Hypothalamus (tissue), 51 donors: ENCODE results near the gene FGGY.
"Not testable (repeated sequence)": the region's sequence is repeated elsewhere in the genome, so short reads cannot be mapped to it uniquely, and the experiment has no call there.

Experiments used
- DNase-seq, 51 donors: peaks; one replicate each; lab custom pipeline; 2025; lab: John Stamatoyannopoulos, UW

The FGGY gene

DNA sequence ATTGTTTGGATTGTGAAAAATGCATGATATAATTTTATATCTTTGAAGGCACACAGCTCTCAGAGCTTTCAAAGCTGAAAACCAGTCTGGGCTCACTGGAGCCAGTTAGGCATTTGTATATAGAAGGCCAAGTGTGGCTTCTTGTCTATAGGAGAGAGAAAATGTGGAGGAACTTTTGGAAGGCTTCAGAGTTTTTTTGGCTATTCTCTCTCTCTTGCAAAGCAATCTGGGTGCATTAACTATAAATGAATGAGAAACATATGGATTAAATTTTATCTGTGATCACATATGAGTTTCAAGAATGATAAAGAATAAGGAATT is 301.2 kb downstream of the FGGY start:
- DNase-seq = no peak

GRCh38 chr1:59601041-59601441 is 304.1 kb downstream of the FGGY start:
- DNase-seq = peak in 20 of 51 donors; percentile 1 to 43 (median 4)

DNA sequence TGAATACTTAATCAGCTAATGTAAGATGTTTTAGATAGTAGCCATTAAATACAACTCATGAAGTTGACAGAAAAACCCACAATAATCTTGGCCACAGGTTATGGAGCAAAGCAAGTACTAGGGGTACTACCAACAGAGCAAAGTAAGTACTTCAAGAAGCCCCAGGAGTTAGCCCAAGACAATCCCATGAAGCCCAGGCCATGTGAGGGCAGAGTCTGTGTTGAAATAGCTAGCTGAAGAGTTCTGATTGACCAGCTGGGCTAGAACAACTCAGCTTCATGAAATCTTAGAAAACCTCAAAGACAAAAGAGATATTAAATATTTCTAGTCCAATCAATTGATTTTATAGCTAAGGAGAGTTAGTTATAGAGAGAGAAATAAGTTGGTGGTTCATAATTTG is 304.9 kb downstream of the FGGY start:
- no peak for DNase-seq

DNA sequence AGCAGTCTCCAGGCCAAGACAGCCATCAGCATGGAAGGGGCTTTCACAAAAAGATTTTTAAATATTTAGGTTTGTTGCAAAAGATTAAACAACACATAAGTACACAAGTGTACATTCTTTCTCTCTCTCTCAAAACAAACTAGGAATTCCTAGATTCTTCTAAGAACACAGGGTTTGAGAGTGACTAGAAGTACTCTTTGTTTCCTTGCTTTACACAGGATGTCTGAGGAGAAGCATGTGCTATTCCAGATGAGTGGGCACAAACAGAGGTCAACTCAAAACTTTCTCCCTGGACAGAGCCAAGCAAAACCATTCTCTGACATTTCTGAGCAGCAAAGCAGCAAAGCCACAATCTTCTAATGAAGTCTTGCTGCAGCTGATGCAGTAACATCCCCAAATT is 307.3 kb downstream of the FGGY start:
- peak in 3 of 51 donors; percentile 4 to 7 (median 5) for DNase-seq

GRCh38 chr1:59605184-59605583 is 308.3 kb downstream of the FGGY start:
- DNase-seq = no peak

- DNase-seq = no peak
Observed at GRCh38 chr1:59605761-59606160, 308.9 kb downstream of the FGGY start.

DNA sequence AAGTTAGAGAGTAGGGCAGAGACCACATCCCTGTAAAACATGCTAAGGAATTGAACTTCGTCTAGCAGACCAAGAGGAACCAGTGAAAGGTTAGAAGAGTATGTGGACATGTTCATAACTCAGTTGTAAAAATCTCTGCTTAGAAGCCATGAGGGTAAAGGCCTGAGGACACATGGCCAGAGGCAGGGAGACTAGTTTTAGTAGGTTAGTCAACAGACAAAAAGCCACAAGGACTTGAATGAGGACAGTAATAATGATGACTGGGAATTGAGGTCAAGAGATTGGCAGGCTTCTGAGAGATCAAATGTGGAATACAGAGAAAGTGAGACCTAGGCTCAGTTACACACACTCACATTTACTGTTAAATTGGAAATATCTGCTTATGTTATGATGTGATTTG is 312.4 kb downstream of the FGGY start:
- no peak for DNase-seq

DNA sequence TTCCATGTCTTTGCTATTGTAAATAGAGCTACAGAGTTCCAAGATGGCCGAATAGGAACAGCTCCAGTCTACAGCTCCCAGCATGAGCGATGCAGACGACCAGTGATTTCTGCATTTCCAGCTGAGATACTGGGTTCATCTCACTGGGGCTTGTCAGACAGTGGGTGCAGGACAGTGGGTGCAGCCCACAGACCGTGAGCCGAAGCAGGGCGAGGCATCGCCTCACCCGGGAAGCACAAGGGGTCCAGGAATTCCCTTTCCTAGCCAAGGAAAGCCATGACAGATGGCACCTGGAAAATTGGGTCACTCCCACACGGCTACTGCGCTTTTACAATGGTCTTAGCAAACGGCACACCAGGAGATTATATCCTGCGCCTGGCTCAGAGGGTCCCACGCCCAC is 313.6 kb downstream of the FGGY start:
- DNase-seq = not testable (repeated sequence)

GRCh38 chr1:59617434-59617833 is 320.5 kb downstream of the FGGY start:
- DNase-seq = no peak

- DNase-seq = no peak
Observed at GRCh38 chr1:59619557-59619956, 322.7 kb downstream of the FGGY start.

GRCh38 chr1:59625384-59625783 is 328.5 kb downstream of the FGGY start:
- DNase-seq = no peak

DNA sequence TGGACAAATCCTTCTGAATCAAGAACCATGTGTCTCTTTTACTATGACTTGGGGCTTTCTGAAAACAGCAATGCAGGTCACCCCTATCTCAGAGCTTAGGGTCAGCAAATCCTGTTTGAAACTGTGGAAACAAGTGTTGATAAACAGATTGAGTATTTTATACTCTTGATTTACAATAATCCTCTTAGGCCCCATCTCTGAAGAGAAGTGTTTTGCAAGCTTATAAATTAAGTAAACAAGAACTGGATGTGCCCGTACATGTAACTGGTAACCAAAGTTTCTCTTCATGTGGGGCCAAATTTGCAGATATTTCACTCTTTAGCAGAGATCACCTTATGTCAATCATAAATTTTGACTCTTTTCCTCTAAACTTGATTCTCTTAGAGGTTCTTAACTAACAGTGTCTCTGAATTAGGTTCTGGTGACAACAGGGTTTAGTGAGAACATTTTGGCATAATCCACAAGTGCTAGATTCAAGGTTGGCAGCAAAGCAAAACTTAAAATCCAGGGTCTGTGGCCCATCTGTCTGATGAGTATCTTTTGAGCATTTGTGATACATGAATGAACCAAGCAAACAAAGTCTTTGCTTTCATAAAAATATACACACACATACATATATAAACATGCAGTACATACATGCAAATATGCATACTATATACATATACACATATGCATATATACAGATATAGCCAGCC is 334.8 kb downstream of the FGGY start:
- no peak for DNase-seq

DNA sequence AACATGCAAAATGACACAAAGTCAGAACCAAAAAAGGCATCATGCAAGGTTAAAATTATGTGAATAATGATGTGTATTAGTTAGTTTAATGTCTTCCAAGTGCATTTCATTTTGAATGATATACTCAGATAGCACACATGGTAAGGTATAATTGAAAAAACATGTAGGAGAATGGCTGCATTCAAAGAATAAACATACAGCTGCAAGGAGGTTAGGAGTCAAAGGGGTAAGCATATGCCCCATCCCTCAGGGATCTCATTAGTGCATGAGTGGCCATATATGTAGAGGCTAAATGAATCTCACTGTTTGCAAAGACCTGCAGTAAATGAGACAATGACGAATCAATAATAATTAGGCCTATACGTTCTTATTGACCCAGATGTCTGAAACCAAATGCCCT is 338.2 kb downstream of the FGGY start:
- DNase-seq = no peak

GRCh38 chr1:59638231-59638711 is 341.4 kb downstream of the FGGY start:
- DNase-seq = peak in 2 of 51 donors; percentile 6 to 20

DNA sequence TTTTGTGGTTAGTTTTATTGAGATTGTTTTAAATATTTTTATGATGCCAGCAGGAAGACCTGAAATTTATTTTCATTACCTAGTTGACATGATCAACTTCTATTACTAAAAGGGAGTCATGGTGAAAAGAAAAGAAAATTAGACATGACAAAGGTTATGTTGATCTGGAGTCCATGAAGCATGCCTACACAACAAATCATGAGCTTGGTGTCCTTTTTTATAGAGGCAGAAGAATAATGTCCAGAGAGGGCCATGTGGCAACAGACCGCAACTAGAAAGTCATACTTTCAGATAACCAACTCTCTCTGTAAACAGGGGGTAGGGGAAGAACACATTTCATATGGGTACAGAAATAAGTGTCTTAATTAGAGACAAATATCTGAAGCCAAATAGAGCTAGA is 342.4 kb downstream of the FGGY start:
- DNase-seq = no peak

DNA sequence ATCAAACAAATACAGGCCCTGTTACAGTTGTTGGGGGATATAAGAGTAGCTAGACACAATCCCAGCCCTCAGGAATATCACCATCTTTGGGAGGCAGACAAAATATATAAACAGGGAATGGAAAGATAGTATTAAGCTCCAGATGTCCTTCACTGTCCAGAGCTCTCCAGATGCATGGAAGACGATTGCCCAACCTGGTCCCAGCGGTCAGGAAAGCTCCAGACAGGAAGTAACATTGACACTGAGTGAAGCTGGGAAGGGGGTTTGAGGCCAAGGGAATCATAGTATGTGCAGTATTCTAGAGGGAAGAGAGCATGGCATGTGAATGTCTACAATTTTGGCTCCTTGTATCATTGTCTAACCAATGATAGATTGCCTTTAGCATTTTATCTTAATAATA is 344.0 kb downstream of the FGGY start:
- DNase-seq = no peak

DNA sequence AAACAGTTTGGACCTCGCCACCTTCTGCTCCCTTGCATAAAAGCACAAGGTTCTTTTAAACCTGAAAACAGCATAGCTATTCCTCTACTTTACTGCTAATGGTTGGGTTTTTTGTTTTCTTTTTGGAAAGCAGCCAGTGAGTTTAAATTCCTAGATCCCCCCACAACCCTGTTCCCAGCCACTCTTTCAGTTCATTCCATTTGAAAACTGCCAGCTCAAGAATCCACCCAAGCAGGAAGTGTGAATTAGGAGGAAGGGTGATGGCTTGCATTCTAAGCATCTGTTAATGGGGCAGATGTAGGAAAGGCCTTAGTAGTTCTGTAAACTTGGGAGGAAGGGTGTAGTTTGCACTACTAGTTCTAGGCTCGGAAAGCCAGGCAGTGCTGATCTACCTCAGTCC is 344.9 kb downstream of the FGGY start:
- no peak for DNase-seq

GRCh38 chr1:59643526-59643925 is 346.6 kb downstream of the FGGY start:
- DNase-seq = no peak

DNA sequence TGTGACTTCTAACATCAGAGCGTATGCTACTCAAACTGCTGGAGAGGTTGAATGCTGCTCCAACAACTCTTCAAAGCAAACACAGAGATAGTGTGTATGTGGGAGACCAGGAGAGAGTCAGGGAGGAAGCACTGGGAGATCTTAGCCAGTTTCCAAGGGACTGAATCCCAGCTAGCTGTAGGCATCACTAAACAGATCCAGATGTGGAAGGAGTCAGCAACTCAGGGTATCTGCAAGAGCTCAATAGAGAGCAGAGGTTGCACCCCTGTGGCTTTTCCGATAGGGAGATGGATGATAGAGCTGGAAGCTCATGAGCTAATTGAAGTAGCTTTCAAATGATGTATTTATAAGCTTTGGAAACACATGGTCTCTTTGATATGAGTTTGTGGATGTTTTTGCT is 349.0 kb downstream of the FGGY start:
- no peak for DNase-seq

GRCh38 chr1:59653142-59653958 is 356.5 kb downstream of the FGGY start:
- not testable (repeated sequence) for DNase-seq

DNA sequence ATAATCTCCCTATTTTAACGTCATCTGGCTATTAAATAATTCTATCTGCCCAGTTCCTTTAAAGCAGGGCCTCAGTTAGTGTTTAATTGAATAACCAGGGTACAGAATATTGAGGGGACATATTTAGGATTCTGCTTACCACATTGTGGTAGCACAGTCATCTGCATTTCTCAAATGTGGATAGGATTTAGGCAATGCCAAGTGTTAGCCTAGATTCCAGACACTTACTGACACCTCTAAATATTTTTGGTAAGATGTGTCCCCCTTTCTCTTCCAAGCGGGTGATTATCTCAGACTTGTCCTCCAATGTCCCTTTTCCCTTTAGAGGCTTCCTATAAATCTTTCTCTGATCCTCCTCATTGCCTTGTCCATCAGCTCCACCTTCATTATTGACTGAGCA is 357.1 kb downstream of the FGGY start:
- no peak for DNase-seq

DNA sequence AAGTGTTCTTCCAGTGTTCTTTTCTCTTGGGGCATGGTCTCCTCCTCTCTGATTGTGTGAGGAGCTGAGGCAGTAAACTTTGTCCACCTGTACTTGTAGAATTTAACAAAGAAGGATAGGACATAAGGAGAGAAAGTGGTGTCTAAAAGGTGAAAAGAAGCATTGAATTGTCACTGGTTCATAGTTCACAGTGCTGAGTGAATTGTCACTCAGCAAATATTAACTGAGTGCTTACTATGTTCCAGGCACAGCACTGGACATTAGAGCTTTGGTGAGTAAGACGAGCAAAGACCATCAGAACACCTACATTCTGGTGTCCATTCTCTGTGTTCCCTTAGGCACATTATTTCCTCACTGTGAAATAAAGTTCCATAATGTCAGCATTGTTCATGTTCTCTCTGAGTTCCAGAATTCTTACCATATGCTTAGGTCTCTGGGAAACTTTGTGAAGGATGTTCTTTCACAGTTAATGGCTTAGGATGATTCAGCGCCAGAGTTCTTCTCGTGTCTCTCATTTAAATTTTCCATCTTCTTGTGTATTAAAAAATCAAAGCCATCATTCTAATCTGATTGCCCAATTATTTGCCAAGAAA is 361.1 kb downstream of the FGGY start:
- no peak for DNase-seq
